Measurements from ENCODE around the gene PRDM16.

DNA sequence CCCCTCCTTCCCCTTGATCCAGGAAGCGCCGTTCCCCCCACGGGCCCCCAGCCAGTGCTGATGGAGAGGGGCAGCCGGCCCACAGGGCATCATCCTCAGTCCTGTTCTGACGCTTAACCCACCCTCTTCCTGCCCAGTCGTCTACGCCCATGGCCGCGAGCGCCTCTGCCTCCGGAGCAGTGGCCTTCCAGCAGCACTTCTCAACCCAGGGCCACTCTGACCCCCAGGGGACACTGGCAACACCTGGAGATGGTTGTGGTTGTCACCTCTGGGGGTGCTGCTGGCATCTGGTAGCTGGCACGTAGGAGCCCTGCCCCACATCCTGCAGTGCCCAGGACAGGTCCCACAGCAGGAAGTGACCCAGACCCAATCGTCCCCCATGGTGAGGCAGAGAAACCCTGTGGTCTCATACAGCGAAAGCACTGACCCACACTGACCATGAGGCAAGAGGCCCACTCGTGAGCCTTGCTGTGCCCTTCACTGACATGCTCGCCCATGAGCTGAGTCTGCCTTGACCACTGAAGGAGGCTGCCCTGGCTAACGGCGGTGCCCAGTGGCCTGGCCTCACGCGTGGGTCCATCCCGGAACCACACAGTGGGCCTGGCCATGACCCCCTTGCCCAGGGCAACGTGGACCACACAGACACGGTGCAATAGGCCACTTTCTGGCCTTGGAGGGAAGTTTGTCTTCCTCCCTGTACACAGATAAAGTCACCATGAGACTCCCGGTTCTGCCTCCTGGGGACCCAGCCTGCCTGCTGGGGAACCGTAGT lies 288.7 kb downstream of the PRDM16 start:
- no peak for TF ChIP-seq ZBTB7A (tag by site-specific recombination; IDR thresholded peaks at IDR 0.05; ENCODE audit: low read depth)
- TF ChIP-seq MYNN (tag by site-specific recombination; IDR thresholded peaks at IDR 0.05; ENCODE audit: borderline replicate concordance) = no peak
- TF ChIP-seq, protein P1, sequence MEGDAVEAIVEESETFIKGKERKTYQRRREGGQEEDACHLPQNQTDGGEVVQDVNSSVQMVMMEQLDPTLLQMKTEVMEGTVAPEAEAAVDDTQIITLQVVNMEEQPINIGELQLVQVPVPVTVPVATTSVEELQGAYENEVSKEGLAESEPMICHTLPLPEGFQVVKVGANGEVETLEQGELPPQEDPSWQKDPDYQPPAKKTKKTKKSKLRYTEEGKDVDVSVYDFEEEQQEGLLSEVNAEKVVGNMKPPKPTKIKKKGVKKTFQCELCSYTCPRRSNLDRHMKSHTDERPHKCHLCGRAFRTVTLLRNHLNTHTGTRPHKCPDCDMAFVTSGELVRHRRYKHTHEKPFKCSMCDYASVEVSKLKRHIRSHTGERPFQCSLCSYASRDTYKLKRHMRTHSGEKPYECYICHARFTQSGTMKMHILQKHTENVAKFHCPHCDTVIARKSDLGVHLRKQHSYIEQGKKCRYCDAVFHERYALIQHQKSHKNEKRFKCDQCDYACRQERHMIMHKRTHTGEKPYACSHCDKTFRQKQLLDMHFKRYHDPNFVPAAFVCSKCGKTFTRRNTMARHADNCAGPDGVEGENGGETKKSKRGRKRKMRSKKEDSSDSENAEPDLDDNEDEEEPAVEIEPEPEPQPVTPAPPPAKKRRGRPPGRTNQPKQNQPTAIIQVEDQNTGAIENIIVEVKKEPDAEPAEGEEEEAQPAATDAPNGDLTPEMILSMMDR (tag by site-specific recombination; IDR thresholded peaks at IDR 0.05) = no peak
- TF ChIP-seq TSHZ1 (tag by site-specific recombination; IDR thresholded peaks at IDR 0.05; ENCODE audit: borderline replicate concordance) = no peak
- no peak for TF ChIP-seq ZFP41 (tag by site-specific recombination; IDR thresholded peaks at IDR 0.05; ENCODE audit: borderline replicate concordance)
- TF ChIP-seq, protein P2, sequence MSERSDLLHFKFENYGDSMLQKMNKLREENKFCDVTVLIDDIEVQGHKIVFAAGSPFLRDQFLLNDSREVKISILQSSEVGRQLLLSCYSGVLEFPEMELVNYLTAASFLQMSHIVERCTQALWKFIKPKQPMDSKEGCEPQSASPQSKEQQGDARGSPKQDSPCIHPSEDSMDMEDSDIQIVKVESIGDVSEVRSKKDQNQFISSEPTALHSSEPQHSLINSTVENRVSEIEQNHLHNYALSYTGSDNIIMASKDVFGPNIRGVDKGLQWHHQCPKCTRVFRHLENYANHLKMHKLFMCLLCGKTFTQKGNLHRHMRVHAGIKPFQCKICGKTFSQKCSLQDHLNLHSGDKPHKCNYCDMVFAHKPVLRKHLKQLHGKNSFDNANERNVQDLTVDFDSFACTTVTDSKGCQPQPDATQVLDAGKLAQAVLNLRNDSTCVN (tag by site-specific recombination; optimal IDR thresholded peaks at IDR 0.05) = no peak
- TF ChIP-seq KLF16 (tag by site-specific recombination; IDR thresholded peaks at IDR 0.05) = no peak
